ENCODE data around the gene ERGIC1. TPM values are rescaled to one million over a fixed set of nuclear protein-coding genes. Genes with fewer than 3 reads are reported as not detected.

ERGIC1 gene
- total RNA-seq, 1 donor from 2014 or later: 105 TPM

DNA sequence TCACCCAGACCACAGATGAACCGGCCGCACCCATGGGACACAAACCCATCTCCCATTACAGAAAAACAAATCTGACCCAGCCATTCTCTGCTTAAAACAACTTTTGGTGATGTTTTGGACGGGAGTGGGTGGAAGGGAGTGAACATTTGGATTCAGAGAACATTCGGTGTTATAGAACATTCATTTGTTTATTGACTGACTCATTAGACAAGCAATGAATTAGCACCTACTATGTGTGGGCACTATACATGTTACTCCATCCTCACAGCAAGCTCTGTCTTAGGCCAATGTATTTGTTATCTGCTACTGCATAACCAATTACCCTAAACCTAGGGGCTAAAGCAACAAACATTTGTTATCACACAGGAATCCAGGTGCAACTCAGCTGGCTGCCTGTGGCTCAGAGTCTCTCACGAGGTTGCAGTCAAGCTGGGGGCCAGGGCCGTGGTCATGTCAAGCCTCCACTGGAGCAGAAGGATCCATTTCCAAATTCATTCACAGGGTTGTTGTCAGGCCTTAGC lies 5.1 kb upstream of the ERGIC1 start:
- Mint-ChIP-seq H3K36me3 (no peaks in the 10 kb centered on the region), H3K27me3 (peaks cover 3% of the 10 kb centered on the region), H3K4me1 (ENCODE audit: unreplicated experiment) (peaks cover 13% of the 10 kb centered on the region), H3K27ac (no peak overlapping the region), H3K4me3 (no peak overlapping the region), H3K9me3 (peaks cover 8% of the 10 kb centered on the region)
- DNase-seq (ENCODE audit: extremely low spot score, unreplicated experiment): no peak
- TF ChIP-seq, protein P1, sequence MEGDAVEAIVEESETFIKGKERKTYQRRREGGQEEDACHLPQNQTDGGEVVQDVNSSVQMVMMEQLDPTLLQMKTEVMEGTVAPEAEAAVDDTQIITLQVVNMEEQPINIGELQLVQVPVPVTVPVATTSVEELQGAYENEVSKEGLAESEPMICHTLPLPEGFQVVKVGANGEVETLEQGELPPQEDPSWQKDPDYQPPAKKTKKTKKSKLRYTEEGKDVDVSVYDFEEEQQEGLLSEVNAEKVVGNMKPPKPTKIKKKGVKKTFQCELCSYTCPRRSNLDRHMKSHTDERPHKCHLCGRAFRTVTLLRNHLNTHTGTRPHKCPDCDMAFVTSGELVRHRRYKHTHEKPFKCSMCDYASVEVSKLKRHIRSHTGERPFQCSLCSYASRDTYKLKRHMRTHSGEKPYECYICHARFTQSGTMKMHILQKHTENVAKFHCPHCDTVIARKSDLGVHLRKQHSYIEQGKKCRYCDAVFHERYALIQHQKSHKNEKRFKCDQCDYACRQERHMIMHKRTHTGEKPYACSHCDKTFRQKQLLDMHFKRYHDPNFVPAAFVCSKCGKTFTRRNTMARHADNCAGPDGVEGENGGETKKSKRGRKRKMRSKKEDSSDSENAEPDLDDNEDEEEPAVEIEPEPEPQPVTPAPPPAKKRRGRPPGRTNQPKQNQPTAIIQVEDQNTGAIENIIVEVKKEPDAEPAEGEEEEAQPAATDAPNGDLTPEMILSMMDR (conservative IDR thresholded peaks at IDR 0.05): no peak

DNA sequence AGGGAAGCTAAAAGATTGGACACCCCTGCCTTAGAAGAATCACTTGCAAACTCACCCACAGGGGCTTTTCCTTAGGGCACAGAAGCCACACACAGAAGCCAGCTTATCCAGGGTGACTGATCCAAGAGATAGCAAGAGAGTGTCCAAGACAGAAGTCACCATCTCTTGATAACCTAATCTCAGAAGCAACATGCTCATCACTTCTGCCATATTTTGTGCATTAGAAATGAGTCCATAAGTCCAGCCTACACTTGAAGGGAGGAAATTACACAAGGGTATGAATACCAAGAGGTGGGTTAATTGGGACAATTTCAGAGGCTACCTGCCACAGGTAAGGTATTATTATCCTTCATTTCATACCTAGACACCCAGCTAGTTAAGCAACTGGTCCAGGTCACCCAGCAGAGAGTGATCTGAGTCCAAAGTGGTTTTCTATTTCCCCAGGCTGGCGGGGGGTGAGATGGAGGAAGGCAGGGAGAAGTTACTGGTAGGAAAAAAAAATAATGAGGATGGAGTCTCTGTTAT lies 3.7 kb upstream of the ERGIC1 start:
- Mint-ChIP-seq H3K36me3 (no peaks in the 10 kb centered on the region), H3K4me1 (ENCODE audit: unreplicated experiment) (peaks cover 17% of the 10 kb centered on the region), H3K27ac (peak overlapping the region; percentile 53), H3K9me3 (peaks cover 8% of the 10 kb centered on the region), H3K27me3 (peaks cover 3% of the 10 kb centered on the region), H3K4me3 (no peak overlapping the region)
- TF ChIP-seq, protein P1 (conservative IDR thresholded peaks at IDR 0.05): no peak
- no peak for DNase-seq (ENCODE audit: extremely low spot score, unreplicated experiment)

DNA sequence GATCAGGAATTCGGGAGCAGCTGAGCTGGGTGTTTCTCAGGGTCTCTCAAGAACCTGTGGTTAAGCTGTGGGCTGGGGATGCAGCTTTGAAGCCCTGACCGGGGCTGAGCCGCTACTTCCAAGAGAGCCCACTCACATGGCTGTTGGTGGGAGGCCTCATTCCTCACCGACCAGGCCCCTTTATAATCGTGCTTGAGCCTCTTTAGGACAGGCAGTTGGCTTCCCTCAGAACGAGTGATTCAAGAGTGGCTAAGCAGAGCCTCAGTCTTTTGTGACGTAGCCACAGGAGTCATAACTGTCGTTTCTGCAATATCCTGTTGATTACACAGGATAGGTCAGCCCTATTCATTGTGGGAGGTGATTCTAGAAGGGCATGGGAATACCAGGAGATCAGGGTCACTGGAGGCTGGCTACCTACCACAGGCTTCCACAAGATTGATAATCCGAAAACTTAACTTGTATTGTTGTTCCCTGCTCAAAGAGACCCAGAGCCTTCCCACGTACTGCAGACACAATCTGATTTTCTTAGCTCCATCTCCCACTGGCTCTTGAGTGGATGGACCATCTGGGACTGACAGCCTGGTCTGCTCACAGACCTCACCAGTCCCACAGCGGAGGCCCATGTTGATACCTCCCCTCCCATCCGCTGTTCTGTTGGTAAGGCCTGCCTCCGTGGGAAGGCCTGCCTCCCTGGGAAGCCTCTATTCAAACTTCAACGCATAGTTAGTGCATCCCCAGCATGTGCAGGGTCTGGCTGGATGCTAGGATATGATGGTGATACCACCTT lies 3.0 kb upstream of the ERGIC1 start:
- DNase-seq (ENCODE audit: extremely low spot score, unreplicated experiment): no peak
- Mint-ChIP-seq H3K4me3 (no peak overlapping the region), H3K27ac (peak overlapping the region; percentile 53), H3K4me1 (ENCODE audit: unreplicated experiment) (peaks cover 21% of the 10 kb centered on the region), H3K36me3 (peaks cover 2% of the 10 kb centered on the region), H3K27me3 (peaks cover 3% of the 10 kb centered on the region), H3K9me3 (peaks cover 8% of the 10 kb centered on the region)
- TF ChIP-seq, protein P1 (conservative IDR thresholded peaks at IDR 0.05): no peak

DNA sequence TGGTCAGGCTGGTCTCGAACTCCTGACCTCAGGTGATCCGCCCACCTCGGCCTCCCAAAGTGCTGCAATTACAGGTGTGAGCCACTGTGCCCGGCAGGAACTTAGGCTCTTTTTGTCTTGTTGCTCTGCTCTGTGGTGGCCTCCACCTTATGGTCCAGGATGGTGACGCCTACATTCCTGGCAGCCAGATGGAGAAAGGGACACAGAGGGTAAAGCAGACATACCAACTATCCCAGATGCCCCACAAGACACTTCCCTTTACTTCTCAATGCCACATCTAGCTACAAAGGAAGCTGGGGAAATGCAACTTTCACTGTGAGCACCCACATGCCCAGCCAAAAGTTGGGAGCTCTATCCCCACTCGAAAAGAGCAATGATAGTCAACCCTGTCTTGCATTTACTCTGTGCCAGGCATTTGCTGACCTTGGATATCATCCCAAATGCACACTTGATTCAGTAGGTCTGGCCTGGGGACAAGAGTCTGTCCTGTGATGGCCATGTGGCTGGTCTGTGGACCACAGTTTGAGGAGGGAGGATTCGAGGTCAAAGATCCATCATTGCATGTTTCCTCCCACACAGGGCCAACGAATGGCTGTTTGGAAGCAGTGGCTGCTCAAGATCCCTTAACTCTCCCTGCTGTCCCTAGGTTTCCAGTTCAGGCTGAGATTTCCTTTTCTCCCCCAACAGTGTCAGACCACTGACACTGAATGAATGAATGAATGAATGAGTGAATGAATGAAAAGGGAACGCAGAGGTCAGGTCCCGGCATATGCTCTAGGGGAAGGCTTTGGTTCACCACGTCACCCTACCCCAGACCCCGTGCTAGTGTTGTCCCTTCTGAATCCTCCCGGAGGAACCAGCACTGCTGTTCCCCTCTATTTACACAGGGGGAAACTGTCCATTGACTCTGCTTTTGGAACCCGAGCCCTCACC lies 1.4 kb upstream of the ERGIC1 start:
- Mint-ChIP-seq H3K4me3 (peak overlapping the region; percentile 90), H3K27me3 (no peaks in the 10 kb centered on the region), H3K9me3 (no peaks in the 10 kb centered on the region), H3K27ac (no peak overlapping the region), H3K4me1 (ENCODE audit: unreplicated experiment) (peaks cover 36% of the 10 kb centered on the region), H3K36me3 (peaks cover 3% of the 10 kb centered on the region)
- TF ChIP-seq, protein P1 (conservative IDR thresholded peaks at IDR 0.05): no peak
- no peak for DNase-seq (ENCODE audit: extremely low spot score, unreplicated experiment)

DNA sequence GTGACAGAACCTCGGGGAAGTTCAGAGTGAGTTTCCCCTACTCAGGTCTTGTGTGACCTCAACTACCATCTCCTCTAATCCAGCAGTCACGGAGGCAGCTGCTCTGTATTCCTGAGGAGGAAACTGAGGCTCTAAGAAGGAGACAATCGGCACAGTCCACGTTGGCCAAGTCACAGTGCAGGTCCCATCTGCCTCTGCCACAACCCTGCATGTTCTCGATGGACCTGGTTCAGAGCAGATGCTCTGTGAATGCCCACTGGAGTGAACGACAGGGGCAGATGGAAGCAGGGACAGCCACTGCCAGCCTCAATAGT lies 722 bp upstream of the ERGIC1 start:
- Mint-ChIP-seq H3K4me3 (peak overlapping the region; percentile 90), H3K27ac (no peak overlapping the region), H3K27me3 (no peaks in the 10 kb centered on the region)

More for the DNA sequence above, 722 bp upstream of the ERGIC1 start:
- H3K4me1 Mint-ChIP-seq (ENCODE audit: unreplicated experiment): peaks cover 38% of the 10 kb centered on the region
- H3K9me3 Mint-ChIP-seq: no peaks in the 10 kb centered on the region
- TF ChIP-seq, protein P1 (conservative IDR thresholded peaks at IDR 0.05): no peak
- peaks cover 3% of the 10 kb centered on the region for H3K36me3 Mint-ChIP-seq
- DNase-seq (ENCODE audit: extremely low spot score, unreplicated experiment): no peak
